CD4-positive, alpha-beta T cell (primary cell): ENCODE measurements around the gene ERG28. TPM values are rescaled to one million over a fixed set of nuclear protein-coding genes. Genes with fewer than 3 reads are reported as not detected.

Experiments used
- ATAC-seq: fragments of 200-7000 bp; cut with Tn5 transposase; one replicate; pipeline ENCODE4 v1.10.0; 2022; ENCODE audit warnings: mild to moderate bottlenecking; ENCODE audit not compliant: poor library complexity
- CTCF ChIA-PET: fragments of 350-600 bp; sonication (Branson Sonifier 250); formaldehyde crosslinking; loops from one replicate; lab custom pipeline; 2021; ENCODE audit warnings: antibody characterized with exemption, inconsistent platforms; lab: Charles Lee
- POLR2A ChIA-PET: fragments of 350-600 bp; sonication (Branson Sonifier 250); formaldehyde crosslinking; loops from one replicate; lab custom pipeline; 2021; ENCODE audit warnings: antibody characterized with exemption, inconsistent platforms; lab: Charles Lee
- DNase-seq, 14 experiments: peaks; one replicate each; pipeline ENCODE4 v3.0.0-alpha.2; 2013 to 2020; ENCODE audit warnings: mixed read lengths in 2 of 14
- H3K27ac ChIP-seq, 2 donors: one replicate each; pipeline versions ENCODE4 v1.5.1 to v1.7.0; 2013; ENCODE audit warnings: low read length in 2 of 2, low read depth in 1 of 2, mild to moderate bottlenecking in 1 of 2
- H3K27me3 ChIP-seq, 2 experiments: 1 replicate in 1 of 2; 2 replicates in 1 of 2; pipeline versions ENCODE4 v1.6.1 to v1.7.0; 2013; ENCODE audit warnings: low read length in 2 of 2, control low read depth in 1 of 2, mild to moderate bottlenecking in 1 of 2, moderate library complexity in 1 of 2; ENCODE audit not compliant: insufficient read depth in 2 of 2, control insufficient read depth in 1 of 2
- H3K36me3 ChIP-seq: one replicate; pipeline ENCODE4 v1.6.1; 2013; ENCODE audit warnings: low read length, control low read depth; ENCODE audit not compliant: insufficient read depth
- H3K4me1 ChIP-seq: one replicate; pipeline ENCODE4 v1.6.1; 2013; ENCODE audit warnings: low read length, control low read depth; ENCODE audit not compliant: insufficient read depth
- H3K4me3 ChIP-seq: one replicate; pipeline ENCODE4 v1.5.1; 2013; ENCODE audit warnings: mild to moderate bottlenecking, low read length, moderate library complexity
- H3K9me3 ChIP-seq, 2 experiments: 1 replicate in 1 of 2; 2 replicates in 1 of 2; pipeline versions ENCODE4 v1.6.1 to v1.7.0; 2013; ENCODE audit warnings: low read length in 2 of 2, mild to moderate bottlenecking in 2 of 2, control low read depth in 1 of 2, moderate library complexity in 1 of 2; ENCODE audit not compliant: control insufficient read depth in 1 of 2, insufficient read depth in 1 of 2
- H3K27ac Mint-ChIP-seq: one replicate; pipeline ENCODE4 v1.8.0; 2020; ENCODE audit warnings: mixed read lengths
- H3K27me3 Mint-ChIP-seq: one replicate; pipeline ENCODE4 v1.8.0; 2021; ENCODE audit warnings: mixed read lengths
- H3K36me3 Mint-ChIP-seq: one replicate; pipeline ENCODE4 v1.8.0; 2021; ENCODE audit warnings: low read depth, mixed read lengths
- H3K4me1 Mint-ChIP-seq: one replicate; pipeline ENCODE4 v1.8.0; 2021; ENCODE audit warnings: low read depth, mixed read lengths
- H3K4me3 Mint-ChIP-seq: one replicate; pipeline ENCODE4 v1.8.0; 2020; ENCODE audit warnings: mild to moderate bottlenecking, mixed read lengths
- H3K9me3 Mint-ChIP-seq: one replicate; pipeline ENCODE4 v1.8.0; 2020; ENCODE audit warnings: mixed read lengths
- intact Hi-C, 2 experiments: fragments of 100-400 bp; cut with DNase I in 1 of 2; cut with micrococcal nuclease in 1 of 2; formaldehyde crosslinking; loops; one replicate each; pipeline versions ENCODE4 v1.15.1 to v1.9.0; 2023 to 2025; cut with DNase I, micrococcal nuclease
- total RNA-seq, 174 experiments: library from RNA in 2 of 174; stranded (reverse) in 2 of 174; gene quantifications; one replicate each; pipeline ENCODE4 v1.2.3 and lab custom pipeline; 2021 to 2026
- TF ChIP-seq, protein P1 (sequence below): fragments of 200-600 bp; IDR thresholded peaks from one replicate; pipeline ENCODE4 v1.8.0; 2022; ENCODE audit warnings: antibody characterized with exemption, mild to moderate bottlenecking

ERG28 gene
- total RNA-seq, 2 experiments from 2014 or later: 5.7 to 5.8 TPM

GRCh38 chr14:75702122-75702521 lies 41.4 kb upstream of the ERG28 start:
- H3K36me3 Mint-ChIP-seq: peaks cover 59% of the 10 kb centered on the region
- H3K4me1 Mint-ChIP-seq: no peaks in the 10 kb centered on the region
- H3K4me1 ChIP-seq: no peaks in the 10 kb centered on the region
- intact Hi-C loops: no loop called here
- no peaks in the 10 kb centered on the region for H3K9me3 Mint-ChIP-seq
- no peak overlapping the region for H3K4me3 Mint-ChIP-seq
- ChIA-PET POLR2A (no interaction called here), CTCF (no interaction called here)
- H3K9me3 ChIP-seq: no peaks in the 10 kb centered on the region
- TF ChIP-seq, protein P1, sequence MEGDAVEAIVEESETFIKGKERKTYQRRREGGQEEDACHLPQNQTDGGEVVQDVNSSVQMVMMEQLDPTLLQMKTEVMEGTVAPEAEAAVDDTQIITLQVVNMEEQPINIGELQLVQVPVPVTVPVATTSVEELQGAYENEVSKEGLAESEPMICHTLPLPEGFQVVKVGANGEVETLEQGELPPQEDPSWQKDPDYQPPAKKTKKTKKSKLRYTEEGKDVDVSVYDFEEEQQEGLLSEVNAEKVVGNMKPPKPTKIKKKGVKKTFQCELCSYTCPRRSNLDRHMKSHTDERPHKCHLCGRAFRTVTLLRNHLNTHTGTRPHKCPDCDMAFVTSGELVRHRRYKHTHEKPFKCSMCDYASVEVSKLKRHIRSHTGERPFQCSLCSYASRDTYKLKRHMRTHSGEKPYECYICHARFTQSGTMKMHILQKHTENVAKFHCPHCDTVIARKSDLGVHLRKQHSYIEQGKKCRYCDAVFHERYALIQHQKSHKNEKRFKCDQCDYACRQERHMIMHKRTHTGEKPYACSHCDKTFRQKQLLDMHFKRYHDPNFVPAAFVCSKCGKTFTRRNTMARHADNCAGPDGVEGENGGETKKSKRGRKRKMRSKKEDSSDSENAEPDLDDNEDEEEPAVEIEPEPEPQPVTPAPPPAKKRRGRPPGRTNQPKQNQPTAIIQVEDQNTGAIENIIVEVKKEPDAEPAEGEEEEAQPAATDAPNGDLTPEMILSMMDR: no peak
- no peak overlapping the region for H3K4me3 ChIP-seq
- no peaks in the 10 kb centered on the region for H3K27me3 ChIP-seq
- no peaks in the 10 kb centered on the region for H3K27me3 Mint-ChIP-seq
- peaks cover 12% of the 10 kb centered on the region for H3K36me3 ChIP-seq
- DNase-seq: no peak
- no peak overlapping the region for H3K27ac ChIP-seq
- H3K27ac Mint-ChIP-seq: no peak overlapping the region
- no peak for ATAC-seq

DNA sequence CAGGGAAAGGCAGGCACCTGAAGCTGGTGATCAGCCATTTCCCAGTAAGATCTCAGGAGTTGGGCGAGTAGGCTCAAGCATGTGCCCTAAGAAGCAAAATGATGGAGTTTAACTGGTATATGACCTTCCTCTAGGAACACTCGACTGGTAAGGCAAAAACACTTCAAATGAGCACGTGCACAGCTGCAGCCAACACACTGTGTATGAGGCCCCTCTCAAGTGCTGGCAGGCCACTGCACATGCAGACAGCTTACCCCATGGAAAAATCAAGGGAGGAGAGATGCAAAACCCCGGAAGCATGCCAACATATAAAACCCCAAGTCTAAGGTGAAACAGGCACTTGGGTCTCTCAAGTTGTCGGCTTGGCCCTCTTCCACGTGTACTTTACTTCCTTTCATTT lies 39.6 kb upstream of the ERG28 start:
- ATAC-seq: no peak
- no peak overlapping the region for H3K27ac Mint-ChIP-seq
- no peak overlapping the region for H3K4me3 ChIP-seq

DNA sequence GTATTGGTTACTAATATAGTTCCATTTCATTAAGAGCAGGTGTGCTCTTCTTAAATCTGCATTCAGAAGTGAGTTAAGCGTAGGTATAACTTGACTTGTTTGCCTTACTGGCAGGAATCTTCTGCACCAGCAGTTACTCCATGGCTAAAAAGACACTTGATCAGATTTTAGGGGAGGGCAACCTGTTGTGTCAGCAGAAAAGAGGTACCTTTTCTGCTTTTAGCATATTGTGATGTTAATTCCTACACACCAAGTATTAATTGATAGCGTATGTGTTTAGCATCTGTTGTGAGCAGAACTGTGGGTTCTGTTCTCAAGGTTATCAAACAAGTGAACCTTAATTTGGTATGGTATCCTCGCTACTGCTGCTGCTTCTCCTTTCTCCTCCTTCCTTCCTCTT lies 38.7 kb upstream of the ERG28 start:
- ChIA-PET POLR2A (no interaction called here), CTCF (no interaction called here)
- H3K27me3 Mint-ChIP-seq: no peaks in the 10 kb centered on the region
- intact Hi-C loops: no loop called here
- no peak overlapping the region for H3K4me3 ChIP-seq
- H3K9me3 Mint-ChIP-seq: peaks cover 4% of the 10 kb centered on the region
- no peaks in the 10 kb centered on the region for H3K27me3 ChIP-seq
- H3K4me1 Mint-ChIP-seq: no peaks in the 10 kb centered on the region
- TF ChIP-seq, protein P1: no peak
- no peak overlapping the region for H3K4me3 Mint-ChIP-seq
- peaks cover 83% of the 10 kb centered on the region for H3K36me3 Mint-ChIP-seq
- H3K36me3 ChIP-seq: peaks cover 12% of the 10 kb centered on the region
- H3K9me3 ChIP-seq: peaks cover 0 to 2% of the 10 kb centered on the region in 2 experiments
- ATAC-seq: no peak
- no peak for DNase-seq
- no peak overlapping the region for H3K27ac ChIP-seq
- H3K4me1 ChIP-seq: no peaks in the 10 kb centered on the region
- no peak overlapping the region for H3K27ac Mint-ChIP-seq

More for the DNA sequence above, 39.6 kb upstream of the ERG28 start:
- DNase-seq: no peak
- H3K27ac ChIP-seq: no peak overlapping the region
- ChIA-PET POLR2A (no interaction called here), CTCF (no interaction called here)
- Mint-ChIP-seq H3K4me1 (no peaks in the 10 kb centered on the region), H3K36me3 (peaks cover 73% of the 10 kb centered on the region), H3K4me3 (no peak overlapping the region), H3K27me3 (no peaks in the 10 kb centered on the region), H3K9me3 (no peaks in the 10 kb centered on the region)
- H3K9me3 ChIP-seq: no peaks in the 10 kb centered on the region
- intact Hi-C loops: no loop called here
- TF ChIP-seq, protein P1: no peak
- H3K4me1 ChIP-seq: no peaks in the 10 kb centered on the region
- H3K36me3 ChIP-seq: peaks cover 12% of the 10 kb centered on the region
- H3K27me3 ChIP-seq: no peaks in the 10 kb centered on the region
